AG10803 (cell line): ENCODE data around the gene TAF4.
"Not testable (repeated sequence)": the region's sequence is repeated elsewhere in the genome, so short reads cannot be mapped to it uniquely, and the experiment has no call there.

ENCODE experiments used
- DNase-seq: peaks from one replicate; pipeline ENCODE4 v3.0.0; 2010; ENCODE audit warnings: low read depth
- H3K4me3 ChIP-seq: 2 replicates; pipeline ENCODE4 v1.5.1; 2011; ENCODE audit warnings: mild to moderate bottlenecking, low read length, control low read depth
- CTCF ChIP-seq: conservative IDR thresholded peaks from 2 replicates; pipeline ENCODE4 v1.5.1; 2011; ENCODE audit warnings: mild to moderate bottlenecking, low read length, control low read depth, inconsistent platforms

Gene TAF4

GRCh38 chr20:61989741-61990140, 75.9 kb downstream of the TAF4 start:
- no peak overlapping the region for H3K4me3 ChIP-seq
- DNase-seq = no peak
- no peak for TF ChIP-seq CTCF

GRCh38 chr20:61988665-61989064, 77.0 kb downstream of the TAF4 start:
- no peak for TF ChIP-seq CTCF
- H3K4me3 ChIP-seq = no peak overlapping the region
- DNase-seq = no peak

- DNase-seq = no peak
- no peak overlapping the region for H3K4me3 ChIP-seq
- TF ChIP-seq CTCF = no peak
These were observed 78.8 kb downstream of the TAF4 start for GRCh38 chr20:61986762-61987321.

GRCh38 chr20:61985096-61985495, 80.6 kb downstream of the TAF4 start:
- H3K4me3 ChIP-seq = no peak overlapping the region
- TF ChIP-seq CTCF = no peak
- no peak for DNase-seq

GRCh38 chr20:61984431-61984830, 81.2 kb downstream of the TAF4 start:
- not testable (repeated sequence) for DNase-seq, H3K4me3 ChIP-seq

GRCh38 chr20:61983965-61984364, 81.7 kb downstream of the TAF4 start:
- TF ChIP-seq CTCF = no peak
- no peak overlapping the region for H3K4me3 ChIP-seq
- no peak for DNase-seq

- DNase-seq = no peak
- H3K4me3 ChIP-seq = no peak overlapping the region
- TF ChIP-seq CTCF = no peak
These were observed 82.7 kb downstream of the TAF4 start for GRCh38 chr20:61982951-61983315.

GRCh38 chr20:61982191-61982950, 83.3 kb downstream of the TAF4 start:
- no peak overlapping the region for H3K4me3 ChIP-seq
- DNase-seq = no peak
- TF ChIP-seq CTCF = no peak

GRCh38 chr20:61981691-61982090, 84.0 kb downstream of the TAF4 start:
- not testable (repeated sequence) for H3K4me3 ChIP-seq, DNase-seq
